ENCODE data around the gene MAJIN. TPM values are rescaled to one million over a fixed set of nuclear protein-coding genes. Genes with fewer than 3 reads are reported as not detected.

MAJIN gene
- polyA plus RNA-seq, 3 donors = 0.08 TPM; not detected in 2

GRCh38 chr11:64902102-64902900 is 69.6 kb downstream of the MAJIN start:
- H3K27ac ChIP-seq (ENCODE audit: low read depth, low read length) = no peak overlapping the region
- 90 to 93% (median 92%) methylated on average over 28 to 30 of the region's 30 CpGs for WGBS, 3 donors

GRCh38 chr11:64900774-64901173 is 71.1 kb downstream of the MAJIN start:
- no peak overlapping the region for H3K27ac ChIP-seq (ENCODE audit: low read depth, low read length)
- 94 to 96% (median 95%) methylated on average over 17 of the region's 17 CpGs for WGBS, 3 donors

GRCh38 chr11:64900263-64900678 is 71.6 kb downstream of the MAJIN start:
- 83 to 88% (median 87%) methylated on average over 14 of the region's 14 CpGs for WGBS, 3 donors
- no peak overlapping the region for H3K27ac ChIP-seq (ENCODE audit: low read depth, low read length)

GRCh38 chr11:64898541-64898940 is 73.4 kb downstream of the MAJIN start:
- H3K27ac ChIP-seq (ENCODE audit: low read depth, low read length) = no peak overlapping the region
- WGBS, 3 donors = 93 to 96% (median 95%) methylated on average over 19 of the region's 19 CpGs

GRCh38 chr11:64898076-64898445 is 73.8 kb downstream of the MAJIN start:
- WGBS, 3 donors = 89 to 98% (median 92%) methylated on average over 7 to 9 of the region's 9 CpGs
- no peak overlapping the region for H3K27ac ChIP-seq (ENCODE audit: low read depth, low read length)

- 93 to 95% (median 94%) methylated on average over 18 to 19 of the region's 19 CpGs for WGBS, 3 donors
- no peak overlapping the region for H3K27ac ChIP-seq (ENCODE audit: low read depth, low read length)
Measured at GRCh38 chr11:64897381-64898075, 74.4 kb downstream of the MAJIN start.

- no peak overlapping the region for H3K27ac ChIP-seq (ENCODE audit: low read depth, low read length)
- 88 to 91% (median 90%) methylated on average over 14 of the region's 14 CpGs for WGBS, 3 donors
Measured at GRCh38 chr11:64896448-64897022, 75.4 kb downstream of the MAJIN start.

- no peak overlapping the region for H3K27ac ChIP-seq (ENCODE audit: low read depth, low read length)
- 85 to 86% (median 86%) methylated on average over 39 of the region's 39 CpGs for WGBS, 3 donors
Measured at GRCh38 chr11:64894812-64895452, 77.0 kb downstream of the MAJIN start.

GRCh38 chr11:64894070-64894811 is 77.7 kb downstream of the MAJIN start:
- H3K27ac ChIP-seq (ENCODE audit: low read depth, low read length) = no peak overlapping the region
- WGBS, 3 donors = 37 to 41% (median 40%) methylated on average over 14 of the region's 14 CpGs

- no peak overlapping the region for H3K27ac ChIP-seq (ENCODE audit: low read depth, low read length)
- WGBS, 3 donors = 39 to 70% (median 65%) methylated on average over 23 to 25 of the region's 25 CpGs
Measured at GRCh38 chr11:64893194-64894069, 78.5 kb downstream of the MAJIN start.

- 31 to 87% (median 73%) methylated on average over 10 of the region's 10 CpGs for WGBS, 3 donors
- H3K27ac ChIP-seq (ENCODE audit: low read depth, low read length) = no peak overlapping the region
Measured at GRCh38 chr11:64892838-64893193, 79.1 kb downstream of the MAJIN start.

- no peak overlapping the region for H3K27ac ChIP-seq (ENCODE audit: low read depth, low read length)
- WGBS, 3 donors = 33 to 65% (median 42%) methylated on average over 11 of the region's 11 CpGs
Measured at GRCh38 chr11:64892411-64892831, 79.5 kb downstream of the MAJIN start.

GRCh38 chr11:64891880-64892279 is 80.0 kb downstream of the MAJIN start:
- WGBS, 3 donors = 65 to 83% (median 81%) methylated on average over 5 of the region's 5 CpGs

GRCh38 chr11:64891215-64891848 is 80.6 kb downstream of the MAJIN start:
- no peak overlapping the region for H3K27ac ChIP-seq (ENCODE audit: low read depth, low read length)
- 47 to 93% (median 83%) methylated on average over 24 to 25 of the region's 25 CpGs for WGBS, 3 donors

More at GRCh38 chr11:64891880-64892279, 80.0 kb downstream of the MAJIN start:
- no peak overlapping the region for H3K27ac ChIP-seq (ENCODE audit: low read depth, low read length)

GRCh38 chr11:64890522-64890939 is 81.4 kb downstream of the MAJIN start:
- 86 to 92% (median 88%) methylated on average over 7 of the region's 7 CpGs for WGBS, 3 donors
- H3K27ac ChIP-seq (ENCODE audit: low read depth, low read length) = no peak overlapping the region

GRCh38 chr11:64888729-64889511 is 83.0 kb downstream of the MAJIN start:
- no peak overlapping the region for H3K27ac ChIP-seq (ENCODE audit: low read depth, low read length)
- WGBS, 3 donors = 57 to 64% (median 59%) methylated on average over 9 of the region's 9 CpGs
